PC-3 (cell line): ENCODE measurements around the gene F5. TPM values are rescaled to one million over a fixed set of nuclear protein-coding genes. Genes with fewer than 3 reads are reported as not detected.
A peak's percentile ranks its signal among the peaks of the same experiment; 100 is the strongest.
"Not testable (repeated sequence)": the region's sequence is repeated elsewhere in the genome, so short reads cannot be mapped to it uniquely, and the experiment has no call there.

Experiments
- ATAC-seq: fragments of 200-7000 bp; cut with Tn5 transposase; 2 replicates; pipeline ENCODE4 v1.9.1; 2020; ENCODE audit warnings: mild to moderate bottlenecking, moderate library complexity
- BruUV-seq: library from RNA; stranded (reverse); fragments of 400-500 nt; replicated peaks from 2 replicates; lab custom pipeline; 2021; lab: Mats Ljungman, UMichigan
- CTCF ChIA-PET: fragments of 300-600 bp; sonication (Branson Sonifier 250); formaldehyde crosslinking; loops from one replicate; lab custom pipeline; 2022; ENCODE audit warnings: antibody characterized with exemption; lab: Charles Lee
- POLR2A ChIA-PET: fragments of 300-600 bp; sonication (Branson Sonifier 250); formaldehyde crosslinking; loops from one replicate; lab custom pipeline; 2022; ENCODE audit warnings: antibody characterized with exemption; ENCODE audit not compliant: unreplicated experiment; lab: Charles Lee
- DNase-seq: peaks from one replicate; pipeline ENCODE4 v3.0.0-alpha.2; 2015
- H2AFZ ChIP-seq: fragments of 300-600 bp; sonication (generic); 2 replicates; pipeline ENCODE4 v1.6.0; 2016; ENCODE audit warnings: antibody characterized with exemption, low read length
- H3F3A ChIP-seq: fragments of 300-600 bp; sonication (generic); one replicate; pipeline ENCODE4 v1.6.0; 2017; ENCODE audit warnings: antibody characterized with exemption, low read length, control low read depth, mild to moderate bottlenecking; ENCODE audit not compliant: unreplicated experiment
- H3K27ac ChIP-seq: fragments of 300-600 bp; sonication (generic); 2 replicates; pipeline ENCODE4 v1.5.1; 2016; ENCODE audit warnings: mild to moderate bottlenecking, low read length
- H3K27me3 ChIP-seq: fragments of 300-600 bp; sonication (generic); 2 replicates; pipeline ENCODE4 v1.6.1; 2016; ENCODE audit warnings: low read length, mixed read lengths
- H3K36me3 ChIP-seq: fragments of 300-600 bp; sonication (generic); 2 replicates; pipeline ENCODE4 v1.6.1; 2016; ENCODE audit warnings: low read depth, mixed run types, low read length, mixed read lengths
- H3K4me1 ChIP-seq: fragments of 300-600 bp; sonication (generic); 2 replicates; pipeline ENCODE4 v1.5.1; 2016; ENCODE audit warnings: low read length; ENCODE audit not compliant: insufficient read depth
- H3K4me2 ChIP-seq: fragments of 300-600 bp; sonication (generic); 2 replicates; pipeline ENCODE4 v1.6.0; 2016; ENCODE audit warnings: low read length
- H3K4me3 ChIP-seq: fragments of 300-600 bp; sonication (generic); 2 replicates; pipeline ENCODE4 v1.5.1; 2016; ENCODE audit warnings: mild to moderate bottlenecking, low read length, mixed read lengths
- H3K79me2 ChIP-seq: fragments of 300-600 bp; sonication (generic); 2 replicates; pipeline ENCODE4 v1.6.1; 2017; ENCODE audit warnings: low read length, mixed read lengths
- H3K9ac ChIP-seq: fragments of 300-600 bp; sonication (generic); 2 replicates; pipeline ENCODE4 v1.6.0; 2016; ENCODE audit warnings: mild to moderate bottlenecking, low read length
- H3K9me2 ChIP-seq: fragments of 300-600 bp; sonication (generic); replicated peaks from 2 replicates; pipeline ENCODE4 v1.6.1; 2016; ENCODE audit warnings: mixed run types, low read length, mixed read lengths
- H3K9me3 ChIP-seq: fragments of 300-600 bp; sonication (generic); 2 replicates; pipeline ENCODE4 v1.6.1; 2016; ENCODE audit warnings: low read length, mixed read lengths
- H4K20me1 ChIP-seq: fragments of 300-600 bp; sonication (generic); 2 replicates; pipeline ENCODE4 v1.6.1; 2016; ENCODE audit warnings: low read length, mixed read lengths
- CTCF ChIP-seq: fragments of 300-600 bp; sonication (generic); conservative IDR thresholded peaks from 2 replicates; pipeline ENCODE4 v1.5.1; 2017; ENCODE audit warnings: antibody characterized with exemption, low read depth, mild to moderate bottlenecking, low read length
- EZH2 ChIP-seq: fragments of 300-600 bp; sonication (generic); IDR thresholded peaks from one replicate; pipeline ENCODE4 v1.6.1; 2017; ENCODE audit warnings: antibody characterized with exemption, mild to moderate bottlenecking, low read length; ENCODE audit not compliant: unreplicated experiment
- EZH2phosphoT487 ChIP-seq: fragments of 300-600 bp; sonication (generic); IDR thresholded peaks from 2 replicates; pipeline ENCODE4 v1.6.1; 2018; ENCODE audit warnings: mild to moderate bottlenecking, antibody characterized with exemption, low read length, borderline replicate concordance
- intact Hi-C: fragments of 100-400 bp; cut with micrococcal nuclease; formaldehyde crosslinking; loops from 2 replicates; pipeline ENCODE4 v1.9.0; 2023
- total RNA-seq: library from RNA; depleted of rRNA; stranded (reverse); fragments of >200 nt; gene quantifications from 2 replicates; pipeline ENCODE4 v1.2.3, GENCODE V29; 2014

F5 gene
- total RNA-seq, 1 experiment from 2014 or later: not detected

DNA sequence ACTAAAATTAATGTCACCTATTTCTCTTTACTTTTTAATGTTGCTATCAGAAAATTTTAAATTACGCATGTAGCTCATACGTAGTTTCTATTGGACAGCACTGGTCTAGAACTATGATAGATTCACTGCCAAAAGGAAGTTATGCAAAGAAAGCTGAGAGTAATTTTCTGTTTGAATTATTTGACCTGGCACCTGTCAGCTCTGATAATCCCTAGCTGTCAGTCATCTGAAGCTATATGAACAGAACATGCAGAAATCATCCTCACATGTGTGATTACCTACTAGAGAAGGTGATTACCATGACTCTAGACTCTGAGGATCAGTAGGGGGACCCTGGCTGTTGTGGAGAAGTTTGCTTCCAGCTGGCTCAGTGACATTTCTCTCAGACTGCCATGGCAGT is 40.8 kb downstream of the F5 start:
- Histone ChIP-seq H3K27ac (no peak overlapping the region), H3K27me3 (no peaks in the 10 kb centered on the region), H2AFZ (no peak overlapping the region), H3K4me3 (no peak overlapping the region), H3K79me2 (no peaks in the 10 kb centered on the region), H4K20me1 (no peaks in the 10 kb centered on the region), H3K9me2 (no peaks in the 10 kb centered on the region), H3K4me1 (no peaks in the 10 kb centered on the region), H3K9ac (no peak overlapping the region), H3K36me3 (no peaks in the 10 kb centered on the region), H3F3A (no peaks in the 10 kb centered on the region), H3K4me2 (no peak overlapping the region), H3K9me3 (no peaks in the 10 kb centered on the region)
- no TSS peak for BruUV-seq
- intact Hi-C loops: loop anchor here (5.0 kb wide), 1 partner anchor 178 kb away; the partner anchor contains the start of genes BLZF1 and NME7
- ATAC-seq (no peak), DNase-seq (no peak)
- TF ChIP-seq EZH2 (no peak), EZH2phosphoT487 (no peak), CTCF (no peak)
- ChIA-PET CTCF (interaction anchor here (0.6 kb wide), 1 partner anchor 73 kb away, joined by 3 read pairs; no protein-coding TSS in a partner anchor), POLR2A (no interaction called here)

DNA sequence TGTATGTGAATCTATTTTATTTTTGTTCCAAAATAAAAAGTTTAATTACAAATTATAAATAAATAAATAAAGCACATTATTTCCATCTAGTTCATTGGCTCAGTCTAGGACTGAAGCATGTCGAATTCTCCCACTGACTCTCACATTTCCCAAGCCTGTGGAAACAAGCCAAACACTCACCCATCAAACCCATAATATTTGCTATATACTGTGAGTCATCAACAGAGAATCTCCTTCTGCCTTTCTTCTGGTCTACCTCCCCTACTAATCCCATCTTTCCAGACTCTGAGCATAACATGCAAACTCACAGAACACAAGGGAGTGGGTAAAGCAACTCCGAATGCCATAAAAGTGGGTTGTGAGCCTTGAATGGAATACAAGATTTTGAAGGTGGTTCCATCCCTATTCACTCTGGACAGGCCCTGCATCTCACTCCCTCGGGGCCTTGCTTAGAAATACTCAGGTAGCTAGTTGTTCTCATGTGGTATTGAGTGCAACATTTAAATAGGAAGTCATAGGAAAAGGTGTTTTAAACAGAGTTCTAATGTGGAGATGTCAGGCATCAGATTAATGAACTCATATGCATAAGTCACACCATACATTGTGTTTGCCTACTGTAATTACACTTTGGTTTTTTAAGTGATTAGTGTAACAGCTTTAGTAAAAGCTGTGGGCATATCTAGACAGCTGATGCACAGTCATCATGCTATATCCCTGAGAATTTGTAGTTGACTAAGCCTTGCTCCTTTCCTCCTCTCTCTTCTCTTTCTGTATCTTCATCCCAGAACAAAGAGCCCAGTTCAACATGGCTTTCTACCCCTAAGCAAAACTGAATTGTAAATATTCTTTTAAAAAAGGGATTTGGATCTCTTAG is 47.0 kb downstream of the F5 start:
- CTCF ChIA-PET: interaction anchor here (0.6 kb wide), 1 partner anchor 64 kb away, joined by 6 read pairs; no protein-coding TSS in a partner anchor
- Histone ChIP-seq H3K4me2 (peak overlapping the region; percentile 59), H3K79me2 (no peaks in the 10 kb centered on the region), H3K4me3 (no peak overlapping the region), H3K36me3 (no peaks in the 10 kb centered on the region), H3K27ac (peak overlapping the region; percentile 15), H4K20me1 (no peaks in the 10 kb centered on the region), H3K27me3 (no peaks in the 10 kb centered on the region), H3K4me1 (peaks cover 15% of the 10 kb centered on the region), H3F3A (no peaks in the 10 kb centered on the region), H3K9me2 (no peaks in the 10 kb centered on the region), H2AFZ (no peak overlapping the region), H3K9ac (no peak overlapping the region), H3K9me3 (no peaks in the 10 kb centered on the region)
- no TSS peak for BruUV-seq
- POLR2A ChIA-PET: interaction anchor here (0.6 kb wide), 1 partner anchor 10 kb away, joined by 3 read pairs; no protein-coding TSS in a partner anchor
- DNase-seq (peak; percentile 99), ATAC-seq (peak; percentile 100)
- intact Hi-C loops: loop anchor here (1.0 to 2.0 kb wide), 2 partner anchors 10 to 52 kb away; no protein-coding TSS in a partner anchor
- TF ChIP-seq CTCF (no peak), EZH2phosphoT487 (no peak), EZH2 (no peak)

DNA sequence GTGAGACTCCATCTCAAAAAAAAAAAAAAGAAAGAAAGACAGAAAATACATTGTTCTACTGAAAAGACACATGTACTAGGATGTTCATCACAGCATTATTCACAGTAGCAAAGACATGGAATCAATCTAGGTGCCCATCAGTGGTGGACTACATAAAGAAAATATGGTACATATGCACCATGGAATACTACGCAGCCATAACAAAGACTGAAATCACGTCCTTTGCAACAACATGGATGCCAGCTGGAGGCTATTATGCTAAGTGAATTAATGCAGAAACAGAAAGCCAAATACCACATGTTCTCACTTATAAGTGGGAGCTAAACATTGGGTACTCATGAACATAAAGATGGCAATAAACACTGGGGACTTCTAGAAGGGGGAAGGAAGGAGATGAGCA is 51.6 kb downstream of the F5 start:
- POLR2A ChIA-PET: interaction anchor here (0.6 kb wide), 1 partner anchor 8 kb away, joined by 5 read pairs; no protein-coding TSS in a partner anchor

DNA sequence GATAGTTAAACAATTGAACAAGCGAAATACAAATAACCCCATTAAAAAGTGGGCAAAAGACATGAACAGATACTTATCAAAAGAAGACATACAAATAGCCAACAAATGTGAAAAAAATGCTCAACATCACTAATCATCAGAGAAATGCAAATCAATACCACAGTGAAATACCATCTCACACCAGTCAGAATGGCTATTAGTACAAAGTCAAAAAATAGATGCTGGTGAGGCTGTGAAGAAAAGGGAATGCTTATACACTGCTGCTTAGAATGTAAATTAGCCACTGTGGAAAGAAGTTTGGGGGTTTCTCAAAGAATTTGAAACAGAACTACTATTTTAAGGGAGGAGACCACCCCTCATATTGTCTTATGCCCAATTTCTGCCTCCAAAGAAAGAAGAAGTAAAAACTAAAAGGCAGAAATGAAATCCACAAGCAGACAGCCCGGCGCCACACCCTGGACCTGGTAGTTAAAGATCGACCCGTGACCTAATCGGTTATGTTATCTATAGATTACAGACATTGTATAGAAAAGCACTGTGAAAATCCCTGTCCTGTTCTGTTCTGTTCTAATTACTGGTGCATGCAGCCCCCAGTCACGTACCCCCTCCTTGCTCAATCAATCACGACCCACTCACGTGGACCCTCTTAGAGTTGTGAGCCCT is 52.6 kb downstream of the F5 start:
- BruUV-seq, H3K9ac ChIP-seq, H3K4me2 ChIP-seq, intact Hi-C loops, H3F3A ChIP-seq, H3K36me3 ChIP-seq, H3K27ac ChIP-seq, CTCF ChIA-PET, H3K79me2 ChIP-seq, H3K9me3 ChIP-seq, H3K27me3 ChIP-seq, H4K20me1 ChIP-seq, ATAC-seq, H2AFZ ChIP-seq, H3K9me2 ChIP-seq, DNase-seq, H3K4me3 ChIP-seq, POLR2A ChIA-PET: not testable (repeated sequence)
- peaks cover 24% of the 10 kb centered on the region for H3K4me1 ChIP-seq

More for the DNA sequence above, 51.6 kb downstream of the F5 start:
- no peak for TF ChIP-seq EZH2phosphoT487
- Histone ChIP-seq H3K27me3 (no peaks in the 10 kb centered on the region), H3K9me2 (no peaks in the 10 kb centered on the region), H3K9me3 (no peaks in the 10 kb centered on the region), H3K79me2 (no peaks in the 10 kb centered on the region), H3K4me3 (no peak overlapping the region), H3K27ac (no peak overlapping the region), H2AFZ (no peak overlapping the region), H3F3A (no peaks in the 10 kb centered on the region), H3K9ac (no peak overlapping the region), H4K20me1 (no peaks in the 10 kb centered on the region), H3K4me2 (no peak overlapping the region), H3K4me1 (peaks cover 22% of the 10 kb centered on the region), H3K36me3 (no peaks in the 10 kb centered on the region)
- ATAC-seq (no peak), DNase-seq (no peak)
- BruUV-seq: no TSS peak
- intact Hi-C loops: no loop called here
- CTCF ChIA-PET: no interaction called here
